OCI-LY3 (cell line): ENCODE data around the gene CAPRIN2.

Experiments
- CTCF ChIP-seq: fragments of 200-600, 300-600 bp; sonication (generic); IDR thresholded peaks from 2 replicates; pipeline ENCODE4 v1.5.1; 2014; ENCODE audit warnings: antibody characterized with exemption, low read length, low read depth
- EZH2phosphoT487 ChIP-seq: fragments of 200-600 bp; shearing (Covaris generic); IDR thresholded peaks from 2 replicates; pipeline ENCODE4 v1.6.1; 2018; ENCODE audit warnings: antibody characterized with exemption, mixed run types, low read depth

- TF ChIP-seq CTCF (peak; percentile 31), EZH2phosphoT487 (no peak)
Observed at GRCh38 chr12:30753233-30753632, 1.5 kb downstream of the CAPRIN2 start.
